Measurements from ENCODE around the gene FAT4.
A peak's percentile ranks its signal among the peaks of the same experiment; 100 is the strongest.

FAT4 gene

GRCh38 chr4:125319311-125319710 is 4.6 kb downstream of the FAT4 start:
- DNase-seq, result no peak

GRCh38 chr4:125321709-125322365 is 7.1 kb downstream of the FAT4 start:
- no peak for DNase-seq

GRCh38 chr4:125322366-125322730 is 7.6 kb downstream of the FAT4 start:
- no peak for DNase-seq

- no peak for DNase-seq
These were observed 8.9 kb downstream of the FAT4 start for GRCh38 chr4:125323654-125324053.

GRCh38 chr4:125325733-125326132 is 11.0 kb downstream of the FAT4 start:
- no peak for DNase-seq

- no peak for DNase-seq
These were observed 16.4 kb downstream of the FAT4 start for GRCh38 chr4:125331116-125331515.

GRCh38 chr4:125334926-125335325 is 20.2 kb downstream of the FAT4 start:
- no peak for DNase-seq

- no peak for DNase-seq
These were observed 24.1 kb downstream of the FAT4 start for GRCh38 chr4:125338814-125339213.

GRCh38 chr4:125344198-125344597 is 29.4 kb downstream of the FAT4 start:
- DNase-seq, result no peak

GRCh38 chr4:125346616-125347015 is 31.9 kb downstream of the FAT4 start:
- no peak for DNase-seq

- DNase-seq, result no peak
These were observed 35.8 kb downstream of the FAT4 start for GRCh38 chr4:125350470-125351135.

- no peak for DNase-seq
These were observed 37.8 kb downstream of the FAT4 start for GRCh38 chr4:125352521-125352920.

GRCh38 chr4:125353131-125353530 is 38.4 kb downstream of the FAT4 start:
- no peak for DNase-seq

GRCh38 chr4:125355791-125356190 is 41.0 kb downstream of the FAT4 start:
- no peak for DNase-seq

GRCh38 chr4:125357675-125358074 is 42.9 kb downstream of the FAT4 start:
- DNase-seq, result no peak

- DNase-seq, result no peak
These were observed 43.7 kb downstream of the FAT4 start for GRCh38 chr4:125358453-125358852.

- DNase-seq, result no peak
These were observed 44.6 kb downstream of the FAT4 start for GRCh38 chr4:125359363-125359762.

- peak; percentile 31 for DNase-seq
These were observed 45.3 kb downstream of the FAT4 start for GRCh38 chr4:125359960-125360634.

- no peak for DNase-seq
These were observed 46.0 kb downstream of the FAT4 start for GRCh38 chr4:125360727-125361126.

Data from COR-L47 (cell line).